HG02798 (cell line): Measurements from ENCODE around the gene ABLIM1.
"Not testable (repeated sequence)": the region's sequence is repeated elsewhere in the genome, so short reads cannot be mapped to it uniquely, and the experiment has no call there.

Experiments
- ATAC-seq: cut with Tn5 transposase; IDR thresholded peaks from one replicate; pipeline ENCODE4 v1.9.1; 2021; ENCODE audit warnings: mild to moderate bottlenecking; ENCODE audit not compliant: unreplicated experiment, poor library complexity

ABLIM1 gene

DNA sequence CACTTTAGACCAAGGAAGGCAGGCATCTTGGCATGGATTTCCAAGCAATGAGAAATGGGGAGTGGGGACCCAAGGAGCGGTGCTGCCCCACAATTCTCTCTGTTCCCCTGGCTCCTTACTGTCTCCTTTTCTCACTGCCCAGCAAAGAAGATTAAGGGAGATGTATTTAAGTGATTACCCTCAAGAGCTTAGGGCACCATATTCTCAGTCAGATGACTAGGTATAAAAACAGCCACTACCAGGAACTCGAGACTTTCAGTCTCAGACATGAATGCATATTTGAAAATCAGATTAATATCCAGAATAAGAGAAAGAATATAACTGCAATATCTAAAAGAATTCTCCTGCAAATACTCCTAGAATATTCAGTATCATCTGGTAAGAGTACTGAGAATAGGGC is at the start of gene ABLIM1:
Gene ABLIM1 (minus strand): TSS at position 101 of the 400 bp plus-strand sequence. CDS start 75 bp downstream, at position 26.
- no peak for ATAC-seq

DNA sequence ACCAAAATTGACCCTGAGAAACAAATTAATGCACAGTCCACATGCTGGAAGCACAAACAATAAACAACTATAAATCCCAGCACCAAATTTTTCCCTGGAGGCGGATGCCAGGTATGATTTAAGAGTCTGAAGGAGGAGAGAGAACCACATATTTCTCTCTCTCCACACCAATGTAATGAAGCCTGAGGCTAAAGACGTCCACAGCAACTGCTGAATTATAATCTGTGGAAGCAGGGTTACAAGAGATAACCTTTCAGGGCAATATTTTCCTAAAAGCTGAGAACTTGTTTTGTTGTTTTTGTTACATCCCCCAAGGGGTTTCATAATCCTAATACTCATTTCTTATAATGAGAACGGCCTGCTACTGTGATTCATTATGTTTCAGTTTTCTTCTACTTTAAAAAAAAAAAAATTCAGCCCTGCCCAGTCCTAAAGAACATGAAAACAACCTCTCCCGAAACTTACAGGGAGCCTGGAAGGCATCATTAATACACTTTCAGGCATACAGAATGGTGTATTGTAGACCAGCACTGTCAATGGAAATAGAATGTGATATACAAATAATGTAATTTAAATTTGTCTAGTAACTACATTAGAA is 48.5 kb upstream of the ABLIM1 start:
- no peak for ATAC-seq

DNA sequence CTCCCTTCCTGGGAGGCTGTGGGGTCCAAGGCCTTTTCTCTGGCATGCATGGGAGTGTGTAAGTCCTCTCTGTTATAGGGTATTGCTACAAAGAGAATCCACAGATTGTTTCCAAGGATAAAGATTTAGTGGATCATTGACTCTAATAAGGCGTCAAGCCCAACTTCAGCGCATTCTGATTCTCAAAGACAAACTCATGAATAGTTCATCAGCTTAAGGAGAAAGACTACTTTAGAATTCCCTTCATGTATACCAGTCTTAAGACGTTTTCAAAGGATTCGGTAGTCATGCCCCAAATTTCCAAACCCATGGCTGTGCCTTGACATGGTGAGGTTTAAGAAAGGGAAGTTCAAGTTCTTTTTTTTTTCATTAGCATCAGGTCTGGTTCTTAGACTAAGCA is 46.6 kb upstream of the ABLIM1 start:
- no peak for ATAC-seq

DNA sequence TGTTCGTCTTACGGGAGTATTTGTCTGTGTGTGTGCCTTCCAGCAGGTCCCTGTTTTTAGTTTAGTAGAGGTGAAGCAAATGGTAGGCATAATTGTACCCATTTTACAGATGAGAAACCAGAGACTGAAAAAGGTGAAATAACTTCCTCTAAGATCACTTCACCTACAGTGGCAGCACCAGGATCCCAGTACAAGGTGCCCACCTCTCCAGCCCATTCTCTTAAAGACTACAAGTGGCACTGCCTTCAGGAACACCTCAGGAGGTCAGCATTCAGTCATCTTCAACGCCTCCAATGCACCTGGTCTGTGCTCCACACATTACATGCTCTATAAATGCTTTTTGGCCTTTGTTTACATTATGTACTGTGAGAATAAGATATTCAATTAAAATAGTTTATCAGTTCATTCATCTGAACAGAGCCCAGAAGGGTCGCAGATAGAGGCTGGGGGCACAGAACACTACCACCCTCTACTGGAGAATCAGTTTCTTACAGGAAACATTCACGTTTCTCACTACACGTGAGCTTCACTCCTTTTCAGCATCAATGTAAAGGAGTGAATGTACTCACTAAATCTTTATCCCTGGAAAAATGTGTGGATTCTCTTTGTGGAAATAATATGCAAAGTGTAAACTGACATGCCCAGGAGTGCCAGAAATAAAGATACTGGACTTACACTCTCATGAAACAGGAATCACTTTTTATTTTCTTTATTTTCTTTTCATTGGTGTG is 45.5 kb upstream of the ABLIM1 start:
- no peak for ATAC-seq

DNA sequence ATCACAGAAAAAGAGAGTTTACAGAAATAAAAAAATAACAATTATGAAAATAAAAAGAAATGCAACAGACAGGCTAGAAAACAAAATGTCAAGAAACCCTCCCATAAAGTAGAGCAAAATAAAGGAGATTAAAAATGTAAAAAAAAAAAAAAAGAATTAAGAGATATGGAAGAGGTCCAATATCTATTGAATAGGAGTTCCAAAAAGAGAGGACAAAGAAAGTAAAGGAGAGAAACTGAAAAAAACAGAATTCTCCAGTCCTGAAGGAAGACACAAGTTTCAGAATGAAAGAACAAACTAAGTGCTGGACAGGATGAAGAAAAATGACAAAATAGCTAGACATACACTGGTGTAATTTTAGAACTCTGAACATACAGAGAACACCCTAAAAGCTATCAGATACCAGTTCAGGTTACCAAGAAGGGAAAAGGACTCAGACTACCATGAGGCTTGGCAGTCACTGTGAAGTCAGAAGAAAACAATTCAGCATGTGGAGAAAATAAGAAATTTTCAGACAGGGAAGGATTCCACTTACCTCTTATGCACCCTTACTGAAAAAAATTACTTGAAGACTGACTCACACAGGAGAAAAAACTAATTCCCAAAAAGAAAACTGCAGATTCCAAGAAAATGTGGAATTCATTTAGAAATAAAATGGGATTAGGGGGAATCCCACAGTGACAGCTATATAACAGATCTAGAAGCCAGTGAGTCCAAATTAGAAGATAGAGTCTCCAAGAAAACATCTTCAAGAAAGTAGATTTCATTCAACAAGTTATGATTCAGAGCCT is 40.4 kb upstream of the ABLIM1 start:
- ATAC-seq = no peak

DNA sequence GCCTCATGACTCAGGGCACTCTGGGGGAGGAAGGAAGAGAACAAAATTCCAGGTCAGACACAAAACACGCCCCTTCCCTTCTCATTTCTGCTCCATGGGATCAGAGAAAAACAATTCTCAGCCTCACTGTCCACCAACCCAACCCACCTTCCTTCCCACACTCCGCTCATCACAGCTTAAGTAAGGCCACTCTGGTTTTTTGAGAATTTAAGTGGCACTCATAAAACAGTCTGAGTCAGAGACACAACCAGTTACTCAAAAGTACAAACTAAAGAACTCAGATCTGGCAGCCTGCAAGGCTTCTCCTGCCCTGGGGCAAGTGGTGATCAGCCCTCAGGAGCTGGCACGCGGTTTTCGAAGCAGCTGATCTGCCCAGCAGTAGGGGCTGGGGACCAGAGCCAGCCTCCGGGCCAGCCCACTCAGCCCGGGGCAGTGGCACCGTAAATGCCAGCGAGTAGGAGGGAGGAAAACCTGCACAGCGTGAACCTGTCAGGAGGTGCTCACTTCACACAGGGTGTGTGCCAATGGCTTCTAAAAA is 39.1 kb upstream of the ABLIM1 start:
- no peak for ATAC-seq

DNA sequence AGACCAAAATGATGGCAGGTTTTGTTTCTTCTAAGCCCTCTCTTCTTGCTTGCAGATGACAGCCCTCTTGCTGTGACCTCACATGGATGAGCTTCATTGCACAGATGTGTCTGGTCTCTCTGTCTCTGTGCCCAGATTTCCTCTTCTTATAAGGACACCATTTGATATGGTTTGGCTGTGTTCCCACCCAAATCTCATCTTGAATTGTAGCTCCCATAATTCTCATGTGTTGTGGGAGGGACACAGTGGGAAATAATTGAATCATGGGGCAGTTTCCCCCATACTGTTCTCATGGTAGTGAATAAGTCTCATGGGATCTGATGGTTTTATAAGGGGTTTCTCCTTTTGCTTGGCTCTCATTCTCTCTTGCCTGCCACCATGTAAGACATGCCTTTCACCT is 38.2 kb upstream of the ABLIM1 start:
- ATAC-seq = not testable (repeated sequence)

DNA sequence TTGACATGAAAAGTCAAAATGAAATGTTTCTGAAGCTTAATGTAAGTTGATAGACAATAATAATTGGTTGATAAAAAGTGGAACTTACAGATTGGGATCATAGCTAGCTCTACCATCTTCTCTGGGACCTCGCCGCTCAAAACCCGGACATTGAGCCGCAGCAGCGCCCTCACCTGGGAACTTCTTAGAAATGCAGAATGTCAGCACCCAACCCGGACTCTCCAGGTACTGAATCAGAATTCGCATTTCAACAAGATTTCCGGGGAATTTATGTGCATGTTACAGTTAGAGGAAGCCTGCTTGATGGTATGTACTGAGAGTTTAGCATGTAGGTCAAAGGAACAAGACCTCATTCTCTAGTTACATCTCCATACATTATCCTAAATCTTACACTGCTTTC is 36.7 kb upstream of the ABLIM1 start:
- no peak for ATAC-seq

DNA sequence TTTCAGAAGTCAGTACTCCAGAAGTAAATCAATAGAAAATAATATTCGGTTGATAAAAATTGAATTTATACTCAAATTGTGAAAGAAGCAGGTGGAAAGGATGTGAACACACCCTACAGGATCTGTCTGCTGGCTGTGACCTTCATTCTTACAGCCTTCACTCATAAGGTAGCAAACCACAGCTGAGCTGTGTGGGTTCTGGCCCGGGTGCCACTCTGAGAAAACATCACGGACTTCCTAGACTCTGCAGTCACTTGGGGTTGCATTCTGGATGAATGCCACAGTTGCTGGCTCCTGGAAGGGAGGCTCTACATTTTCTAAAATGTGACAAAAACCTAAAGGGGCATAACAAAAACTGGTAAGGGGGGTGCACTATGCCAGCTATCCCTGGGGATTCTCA is 36.0 kb upstream of the ABLIM1 start:
- no peak for ATAC-seq

DNA sequence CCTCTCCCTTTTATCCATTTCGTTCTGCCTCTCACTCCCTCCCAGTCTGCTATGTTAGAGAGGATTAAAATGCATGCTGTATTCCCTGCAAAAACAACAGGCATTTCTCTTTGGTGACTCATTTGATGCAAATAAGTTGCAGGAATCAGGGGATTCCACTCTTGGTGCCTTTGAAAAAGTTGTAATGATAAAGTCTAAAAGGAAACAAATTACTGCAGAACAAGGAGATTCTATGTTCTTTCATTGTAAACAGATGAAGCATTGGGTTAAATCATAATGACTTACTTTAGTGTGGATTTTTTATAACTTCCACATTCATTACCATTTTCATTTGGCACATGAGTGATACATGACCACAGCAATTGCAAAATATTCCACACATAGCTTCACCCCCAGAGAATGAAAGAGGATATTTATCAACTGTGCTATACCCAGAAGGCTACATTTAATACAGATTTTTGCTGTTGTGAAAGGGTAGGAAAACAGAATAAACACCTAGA is 33.4 kb upstream of the ABLIM1 start:
- ATAC-seq = no peak

DNA sequence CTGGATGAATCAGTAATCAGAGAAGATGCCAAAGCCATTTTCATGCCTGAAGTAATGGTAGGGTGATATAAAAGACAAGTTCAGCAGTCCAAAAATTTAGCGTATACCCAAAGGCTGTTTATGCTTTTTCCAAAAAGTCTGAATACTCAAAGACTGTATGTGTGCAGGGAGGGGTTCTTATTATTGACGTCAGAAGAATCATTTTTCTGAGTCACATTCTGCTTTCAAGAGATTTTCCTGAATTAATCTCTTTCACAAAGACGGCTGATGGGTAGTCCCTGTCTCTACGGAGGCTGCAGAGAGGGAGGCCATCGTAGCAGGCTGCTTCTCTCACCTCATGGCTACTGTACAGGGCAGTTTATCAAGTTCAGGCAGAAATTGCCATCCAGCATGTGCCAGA is 30.7 kb upstream of the ABLIM1 start:
- ATAC-seq = no peak

DNA sequence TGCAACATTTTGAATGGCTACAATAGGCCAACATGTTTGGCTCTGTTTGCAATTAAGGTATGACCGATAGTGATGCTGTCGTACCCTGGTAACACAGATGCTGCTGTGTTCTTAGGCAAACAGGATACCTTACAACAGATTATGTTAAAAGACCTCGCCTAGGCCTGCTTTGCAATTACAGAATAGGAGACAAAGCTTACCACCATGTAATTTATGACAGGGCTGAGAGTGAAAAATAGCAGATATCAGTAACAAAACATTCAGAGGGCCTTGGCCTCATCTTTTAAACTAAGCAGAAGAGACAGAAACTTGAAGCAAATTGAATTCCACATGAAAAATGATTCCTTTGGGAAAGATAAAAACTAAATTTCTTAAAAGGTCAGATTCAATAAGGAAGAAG is 29.4 kb upstream of the ABLIM1 start:
- no peak for ATAC-seq

DNA sequence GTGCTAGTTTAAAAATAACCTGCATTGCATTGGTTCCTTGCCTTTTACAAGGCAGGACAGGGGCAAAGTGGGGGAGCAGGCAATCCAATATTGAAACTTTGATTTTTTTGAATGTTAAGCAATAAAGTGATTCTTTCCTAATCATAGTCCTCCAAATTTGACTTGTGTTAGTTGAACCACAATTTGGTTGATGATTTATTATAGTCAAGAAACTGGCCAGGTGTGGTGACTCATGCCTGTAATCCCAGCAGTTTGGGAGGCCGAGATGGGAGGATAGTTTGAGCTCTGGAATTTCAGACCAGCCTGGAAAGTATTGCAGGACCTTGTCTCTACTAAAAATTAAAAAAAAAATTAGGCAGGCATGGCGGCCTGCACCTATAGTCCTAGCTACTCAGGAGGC is 27.9 kb upstream of the ABLIM1 start:
- ATAC-seq = no peak

DNA sequence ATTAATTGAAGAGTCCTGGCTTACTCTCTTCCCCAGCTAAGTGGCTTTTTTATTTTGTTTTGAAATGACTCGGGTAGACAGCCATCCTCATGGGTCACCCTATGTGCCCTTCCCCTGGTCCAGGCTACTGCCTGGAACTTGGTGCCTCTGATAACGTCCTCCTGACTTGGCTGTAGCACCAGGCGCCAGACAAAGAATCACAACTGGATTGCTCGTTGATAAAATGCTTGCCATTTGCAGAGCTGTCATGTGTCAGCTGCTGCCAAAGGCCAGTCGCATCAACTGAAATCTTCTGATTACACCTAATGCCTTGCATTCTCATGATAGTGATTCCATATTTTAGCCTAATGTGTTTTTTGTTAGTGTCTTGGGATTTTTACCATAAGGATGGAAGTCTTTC is 27.4 kb upstream of the ABLIM1 start:
- ATAC-seq = no peak

DNA sequence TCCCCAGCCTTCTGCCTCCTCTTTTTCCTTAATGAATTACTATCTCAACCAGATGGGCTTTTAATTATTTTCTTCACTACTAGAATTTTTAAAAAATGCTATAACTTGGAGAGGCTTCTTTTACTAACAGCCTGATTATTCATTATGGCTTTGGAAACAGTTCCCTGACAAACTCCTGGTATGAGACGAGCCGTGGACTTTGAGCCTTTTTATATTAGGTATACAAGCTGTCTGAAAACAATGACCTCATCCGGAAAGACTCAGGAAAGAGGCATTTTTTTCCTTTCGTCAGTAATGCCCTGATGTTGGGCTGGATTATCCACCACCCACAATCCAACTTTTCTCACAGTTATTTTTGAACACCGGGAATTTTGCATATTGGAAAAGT is 26.7 kb upstream of the ABLIM1 start:
- ATAC-seq = no peak

DNA sequence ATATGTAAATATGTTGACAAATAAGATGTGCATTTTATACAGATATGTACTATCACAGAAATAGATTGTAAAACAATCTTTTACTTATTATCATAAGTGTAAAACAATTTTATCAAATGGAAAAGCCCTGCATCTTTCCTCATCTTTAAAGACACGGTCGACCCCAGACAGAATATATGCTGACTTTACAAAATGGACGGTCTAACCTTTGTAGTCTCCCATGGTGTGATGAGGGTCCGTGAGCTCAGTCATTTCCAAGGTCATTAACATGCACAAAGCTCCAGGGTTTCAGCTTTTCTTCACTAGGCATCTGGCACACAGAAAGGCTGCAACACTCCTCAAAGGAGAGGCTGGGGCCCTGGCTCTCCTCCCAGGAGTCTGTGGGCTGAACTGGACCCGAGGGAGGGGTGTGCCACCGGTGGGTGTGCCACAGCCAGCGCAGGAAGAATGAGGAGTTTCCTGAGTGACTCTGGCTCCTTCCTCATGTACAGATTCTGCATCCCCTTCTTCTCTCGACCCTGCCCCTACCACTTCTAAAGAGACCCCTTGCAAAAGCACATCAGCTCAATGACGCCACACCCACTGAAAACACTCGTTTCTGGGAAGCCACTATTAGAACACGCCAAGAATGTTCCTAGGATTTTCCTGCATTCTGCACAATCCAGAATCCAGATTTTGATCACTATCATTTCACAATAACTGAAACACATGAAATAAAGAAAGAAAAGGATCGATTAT is 26.2 kb upstream of the ABLIM1 start:
- ATAC-seq = no peak

DNA sequence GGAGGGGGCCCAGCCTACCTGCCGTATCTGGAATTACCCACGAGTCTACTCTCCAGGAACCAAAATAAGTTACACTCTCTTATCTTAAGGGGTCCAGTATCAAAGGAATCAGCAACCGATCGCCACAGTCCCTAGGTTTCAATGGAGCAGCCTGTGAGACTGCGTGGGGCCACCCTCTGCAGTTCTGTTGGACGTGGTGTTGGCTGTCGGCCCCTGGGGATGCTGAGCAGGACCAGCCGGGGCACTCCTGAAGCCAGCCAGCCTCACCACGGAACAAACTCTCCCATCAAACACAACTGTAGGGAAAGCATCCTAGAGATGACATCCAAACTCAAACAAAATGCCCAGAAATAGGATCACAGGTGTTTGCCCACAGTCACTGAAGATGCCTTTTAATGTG is 25.5 kb upstream of the ABLIM1 start:
- no peak for ATAC-seq

DNA sequence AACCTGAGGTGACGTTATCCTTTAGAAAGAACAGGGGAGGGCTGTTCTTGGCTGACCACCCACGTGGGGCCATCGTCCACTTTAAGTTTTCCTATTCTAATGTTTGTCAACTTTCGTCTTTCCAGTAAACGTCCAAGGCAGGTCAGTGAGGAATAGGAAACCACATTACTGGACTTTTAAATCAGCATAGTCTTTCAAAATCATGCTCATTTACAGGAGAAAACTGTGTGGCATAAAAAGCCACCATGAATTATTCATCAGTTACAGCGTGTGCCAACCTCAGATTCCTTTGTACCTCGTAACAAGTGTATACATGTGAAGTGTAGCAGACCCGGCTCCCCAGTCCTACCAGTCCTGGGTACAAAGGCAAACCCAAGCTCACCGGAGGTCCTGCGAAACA is 25.1 kb upstream of the ABLIM1 start:
- ATAC-seq = no peak

DNA sequence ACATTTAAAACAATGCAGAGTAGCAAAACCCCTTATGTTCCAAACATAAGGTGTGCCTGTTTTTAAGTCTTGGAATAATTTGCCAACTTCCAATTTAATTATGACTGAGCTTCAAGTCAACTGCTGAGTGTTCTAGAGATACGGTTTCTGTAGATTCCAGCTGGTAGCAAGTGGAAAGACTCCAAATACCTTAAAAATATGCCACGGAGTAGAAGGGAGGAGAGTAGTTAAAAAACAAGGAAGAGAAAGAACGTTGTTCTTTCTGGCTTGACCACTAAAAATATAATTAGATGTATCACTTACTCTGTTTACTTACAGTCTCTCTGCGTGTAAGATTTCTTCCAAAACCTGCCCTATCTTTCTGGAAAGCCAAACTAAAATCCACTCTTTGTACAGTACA is 24.5 kb upstream of the ABLIM1 start:
- ATAC-seq = no peak

DNA sequence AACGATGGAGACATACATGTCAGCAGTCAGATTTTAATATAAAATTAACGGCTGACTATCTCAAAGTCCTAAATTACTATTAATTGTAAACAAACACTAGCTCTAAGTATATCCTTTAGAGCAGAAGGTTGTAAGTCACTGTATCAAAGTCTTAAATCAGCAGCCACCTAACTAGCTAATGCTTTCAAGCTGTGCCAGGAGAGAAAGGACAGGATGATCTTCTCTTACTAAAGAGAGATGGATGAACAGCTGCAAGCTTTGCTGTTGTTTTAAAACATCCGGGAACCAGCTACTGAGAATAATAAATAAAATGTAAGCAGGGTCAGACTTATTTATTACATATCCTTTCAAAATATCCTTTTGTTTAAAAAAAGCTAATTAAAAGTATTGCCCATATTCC is 24.0 kb upstream of the ABLIM1 start:
- no peak for ATAC-seq
